GM21528 (cell line): ENCODE results near the gene ANKRD28.
"Not testable (repeated sequence)": the region's sequence is repeated elsewhere in the genome, so short reads cannot be mapped to it uniquely, and the experiment has no call there.

Experiments
- ATAC-seq: cut with Tn5 transposase; IDR thresholded peaks from one replicate; pipeline ENCODE4 v1.9.1; 2021; ENCODE audit warnings: mild to moderate bottlenecking, moderate library complexity; ENCODE audit not compliant: unreplicated experiment, low FRiP score

Gene ANKRD28

DNA sequence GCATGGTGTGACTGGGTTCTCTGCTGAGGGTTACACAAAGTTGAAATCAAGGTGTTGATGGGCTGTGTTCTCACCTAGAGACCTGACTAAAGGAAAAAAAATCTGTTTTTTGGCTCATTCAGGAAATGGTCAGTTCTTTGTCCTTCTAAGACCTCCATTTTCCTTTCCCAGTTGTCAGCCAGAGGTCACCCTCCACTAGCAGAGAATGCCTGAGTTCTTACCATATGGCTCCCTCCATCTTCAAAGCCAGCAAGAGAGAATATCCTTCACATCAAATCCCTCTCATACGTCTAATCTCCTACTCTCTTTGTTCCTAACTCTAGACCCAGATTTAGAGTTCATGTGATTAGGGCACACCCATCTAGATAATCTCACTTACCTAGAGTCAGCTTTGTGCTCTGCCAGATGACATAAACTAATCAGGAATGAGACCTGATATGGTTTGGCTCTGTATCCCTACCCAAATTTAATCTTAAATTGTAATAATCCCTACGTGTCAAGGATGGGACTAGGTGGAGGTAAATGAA is 19.4 kb downstream of the ANKRD28 start:
- no peak for ATAC-seq

DNA sequence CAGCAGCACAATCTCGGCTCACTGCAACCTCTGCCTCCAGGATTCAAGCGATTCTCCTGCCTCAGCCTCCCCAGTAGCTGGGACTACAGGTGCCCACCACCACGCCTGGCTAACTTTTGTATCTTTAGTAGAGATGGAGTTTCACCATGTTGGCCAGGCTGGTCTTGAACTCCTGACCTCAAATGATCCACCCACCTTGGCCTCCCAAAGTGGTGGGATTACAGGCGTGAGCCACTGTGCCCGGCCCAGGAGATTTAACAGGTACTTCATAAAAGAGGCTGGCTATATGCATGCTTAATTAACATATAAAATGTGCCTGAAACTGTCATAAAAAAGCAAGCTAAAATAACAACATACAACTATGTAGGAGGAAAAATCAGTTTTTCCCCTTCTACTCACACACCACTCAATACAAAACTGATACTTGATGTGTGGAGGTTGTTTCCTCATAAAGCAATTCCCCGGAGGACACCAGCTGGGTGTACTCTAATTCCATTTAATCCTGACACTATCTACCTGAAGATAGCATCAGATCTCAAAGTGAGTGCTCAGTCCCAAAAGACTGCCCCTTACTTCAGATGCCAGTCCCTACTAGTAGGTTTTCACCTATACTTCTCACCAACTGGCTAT is 22.7 kb downstream of the ANKRD28 start:
- not testable (repeated sequence) for ATAC-seq

DNA sequence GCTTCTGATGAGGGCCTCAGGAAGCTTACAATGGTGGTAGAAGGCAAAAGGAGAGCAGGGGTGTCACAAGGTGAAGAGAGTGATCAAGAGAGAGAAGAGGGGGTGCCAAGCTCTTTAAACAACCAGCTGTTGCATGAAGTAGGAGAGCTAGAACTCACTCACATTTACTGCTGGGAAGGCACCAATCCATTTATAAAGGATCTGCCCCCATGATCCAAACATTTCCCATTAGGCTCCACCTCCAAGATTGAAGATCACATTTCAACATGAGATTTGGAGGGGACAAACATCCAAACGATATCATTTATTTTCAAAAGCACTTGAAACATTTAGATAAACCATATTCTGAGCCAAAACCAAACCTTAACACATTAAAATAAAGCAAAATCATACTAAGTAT is 26.3 kb downstream of the ANKRD28 start:
- ATAC-seq: no peak

DNA sequence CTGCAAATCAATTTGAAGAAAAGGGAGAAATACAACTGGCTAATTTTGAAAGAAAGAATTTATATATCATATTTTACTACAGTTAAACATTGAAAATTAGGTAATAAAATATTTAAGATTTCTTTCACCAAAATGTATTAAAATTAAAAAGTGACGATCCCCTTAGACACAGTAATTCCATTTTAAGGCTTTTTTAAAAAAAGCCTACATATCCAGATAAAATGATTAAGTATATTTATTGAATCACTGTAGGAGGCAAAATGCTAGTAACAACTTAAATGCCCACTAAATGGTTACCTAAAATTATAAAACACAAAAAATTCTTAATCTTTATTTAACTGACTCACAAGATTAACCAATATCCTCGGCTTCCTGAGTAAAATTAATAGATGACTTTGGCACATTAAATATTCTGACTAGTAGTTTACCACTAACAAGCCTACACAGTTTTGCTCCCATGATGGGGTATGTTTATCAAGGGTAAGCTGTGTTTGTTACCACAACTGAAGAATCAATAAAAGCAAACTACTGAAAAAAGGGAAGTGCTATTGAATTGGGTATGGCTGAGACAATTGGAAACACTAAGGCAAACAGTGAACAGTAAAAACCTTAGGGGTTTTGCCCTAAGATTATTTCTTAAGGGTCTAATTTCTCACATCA is 28.4 kb downstream of the ANKRD28 start:
- ATAC-seq: no peak

DNA sequence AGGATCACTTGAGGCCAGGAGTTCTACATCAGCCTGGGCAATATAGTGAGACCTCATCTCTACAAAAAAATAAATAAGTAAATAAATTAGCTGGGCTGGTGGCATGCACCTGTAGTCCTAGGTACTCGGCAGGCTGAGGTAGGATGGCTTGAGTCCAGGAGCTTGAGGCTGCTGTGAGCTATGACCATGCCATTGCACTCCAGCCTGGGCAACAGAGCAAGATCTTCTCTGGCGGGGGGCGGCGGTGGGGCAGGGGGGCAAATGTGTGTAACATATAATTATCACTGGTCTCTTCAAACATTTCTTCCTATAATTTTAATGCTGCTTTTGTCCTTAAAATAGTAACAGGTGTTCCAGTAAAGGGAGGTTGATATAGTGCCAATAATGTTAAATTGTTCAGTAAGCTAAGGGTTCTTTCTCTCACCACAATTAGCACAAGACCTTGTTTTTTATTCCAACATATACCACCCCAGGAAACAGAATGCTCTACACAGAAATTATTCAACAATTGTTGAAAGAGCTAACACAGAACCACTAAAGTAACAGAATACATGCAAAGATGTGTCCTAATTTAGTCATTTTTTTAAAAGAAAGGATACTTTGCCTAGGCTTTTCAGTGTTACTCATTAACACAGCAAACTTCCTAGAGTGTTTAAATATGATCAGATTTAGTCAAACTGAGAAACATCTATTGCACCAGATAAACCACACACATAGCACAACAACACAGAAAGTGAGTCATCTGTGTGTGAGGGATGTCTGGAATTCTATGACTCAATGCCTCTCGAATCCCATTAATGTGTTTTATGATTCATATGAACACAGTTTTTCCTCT is 29.1 kb downstream of the ANKRD28 start:
- peak; percentile 82 for ATAC-seq

DNA sequence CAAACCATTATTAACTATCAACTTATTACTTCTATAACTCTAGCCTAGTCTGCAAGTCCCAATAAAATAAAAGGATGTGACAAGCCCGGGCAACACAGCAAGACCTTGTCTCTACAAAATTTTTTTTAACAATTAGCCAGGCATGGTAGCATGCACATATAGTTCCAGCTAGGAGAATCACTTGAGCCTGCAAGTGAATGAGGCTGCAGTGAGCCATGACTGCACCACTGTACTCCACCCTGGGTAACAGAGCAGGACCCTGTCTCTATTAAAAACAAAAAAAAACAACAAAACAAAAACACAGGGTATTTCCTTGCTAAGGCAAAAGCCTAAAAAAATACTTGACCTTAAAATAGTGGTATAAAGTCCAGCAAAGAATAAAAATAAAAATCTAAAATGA is 31.4 kb downstream of the ANKRD28 start:
- no peak for ATAC-seq

DNA sequence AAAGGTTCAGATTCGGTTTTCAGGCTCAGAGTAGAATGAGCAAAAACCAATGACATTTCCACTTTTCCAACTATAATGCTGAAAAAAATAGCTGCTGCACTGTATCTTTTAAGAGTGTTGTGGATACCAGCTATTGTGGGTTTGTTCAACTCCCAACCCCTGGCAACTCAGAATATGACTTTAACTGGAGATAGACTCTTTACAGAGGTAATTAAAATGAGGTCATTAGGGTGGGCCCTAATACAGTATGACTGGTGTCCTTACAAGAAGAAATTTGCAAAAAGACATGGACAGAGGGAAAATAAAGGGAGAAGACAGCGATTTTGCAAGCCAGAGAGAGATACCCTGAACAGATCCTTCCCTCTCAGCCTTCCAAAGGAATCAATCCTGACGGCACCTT is 39.5 kb downstream of the ANKRD28 start:
- ATAC-seq: no peak

DNA sequence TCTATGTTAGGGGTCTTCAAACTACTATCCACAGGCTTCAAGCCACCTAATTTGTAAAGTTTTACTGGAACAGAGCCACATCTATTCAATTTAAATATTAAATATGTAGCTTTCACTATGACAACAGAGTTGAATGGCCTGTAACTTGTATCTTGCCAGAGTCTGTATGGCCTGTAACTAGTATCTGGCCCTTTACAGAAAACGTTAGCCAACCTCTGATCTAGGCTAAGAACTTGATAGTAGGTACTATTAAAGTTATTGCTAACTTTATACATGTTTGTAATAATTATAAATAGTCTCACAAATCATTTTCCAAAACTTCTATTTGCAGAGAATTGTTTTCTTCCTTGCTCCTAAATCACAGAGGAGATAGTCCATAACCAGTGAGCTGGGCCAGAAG is 40.0 kb downstream of the ANKRD28 start:
- ATAC-seq: no peak

DNA sequence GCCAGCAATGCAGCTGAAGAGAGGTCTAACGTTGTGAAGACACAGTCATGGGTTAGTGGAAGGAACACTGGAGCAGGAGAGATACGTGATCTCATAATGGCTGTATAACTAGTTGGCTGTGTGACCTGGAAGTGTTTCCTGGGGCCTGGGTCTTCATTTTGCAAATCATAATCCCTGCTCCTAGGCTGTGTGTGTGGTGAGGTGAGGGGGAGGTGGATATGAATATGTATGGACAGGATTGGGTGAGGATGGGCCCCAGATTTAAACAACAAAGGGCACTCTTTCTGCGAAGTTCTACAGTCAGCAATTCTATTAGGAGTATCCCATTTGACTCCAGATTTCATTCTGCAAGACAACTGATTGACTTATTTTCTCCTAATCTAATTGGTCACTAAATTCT is 41.3 kb downstream of the ANKRD28 start:
- ATAC-seq: no peak

DNA sequence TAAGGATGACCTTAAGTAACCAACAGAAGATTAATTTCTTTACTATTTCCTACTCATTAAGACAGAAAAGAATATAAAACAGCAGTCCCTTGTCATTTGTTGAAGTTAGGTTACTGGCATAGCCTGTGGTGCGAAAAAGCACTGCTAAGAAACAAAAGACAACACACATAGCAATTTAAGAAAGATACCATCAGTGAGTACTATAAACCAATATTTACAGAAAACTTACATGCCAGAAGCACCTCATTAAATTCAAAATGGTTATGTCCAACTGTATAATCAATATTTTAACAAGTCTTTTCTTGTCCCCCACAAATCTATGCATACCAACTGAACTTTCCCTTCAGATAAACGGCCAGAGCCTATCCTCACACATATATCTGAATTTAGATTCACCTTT is 42.0 kb downstream of the ANKRD28 start:
- no peak for ATAC-seq

DNA sequence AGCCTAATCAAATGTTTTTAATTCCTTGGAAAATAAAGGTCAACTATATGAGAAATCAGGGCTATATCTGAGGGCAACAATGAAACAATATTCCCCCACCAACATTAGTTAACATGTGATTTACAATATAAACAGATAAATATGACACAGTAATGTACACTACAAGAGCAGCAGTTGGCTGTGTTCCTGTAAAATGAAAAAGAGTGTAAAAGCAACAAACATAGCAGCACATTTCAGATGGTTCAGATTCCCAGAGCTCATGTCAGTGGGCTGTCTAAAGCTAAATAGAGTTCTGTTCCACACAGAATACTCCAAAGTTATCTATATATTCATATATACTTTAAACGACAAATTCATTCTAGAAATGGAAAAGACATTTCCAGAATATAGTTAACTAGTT is 42.6 kb downstream of the ANKRD28 start:
- ATAC-seq: no peak

DNA sequence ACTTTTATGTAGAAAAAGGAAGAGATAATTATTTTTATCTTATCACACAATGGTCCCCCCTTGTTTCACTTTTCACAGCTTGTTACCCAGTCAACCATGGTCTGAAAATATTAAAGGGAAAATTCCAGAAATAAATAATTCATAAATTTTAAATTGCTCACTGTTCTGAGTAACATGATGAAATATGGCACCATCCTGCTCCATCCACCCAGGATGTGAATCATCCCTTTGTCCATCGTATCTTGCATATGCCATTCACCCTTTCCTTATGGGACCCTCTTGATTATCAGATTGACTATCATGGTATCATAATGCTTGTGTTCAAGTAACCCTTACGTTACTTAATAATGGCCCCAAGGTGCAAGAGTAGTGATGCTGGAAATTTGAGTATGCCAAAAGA is 43.7 kb downstream of the ANKRD28 start:
- ATAC-seq: no peak

DNA sequence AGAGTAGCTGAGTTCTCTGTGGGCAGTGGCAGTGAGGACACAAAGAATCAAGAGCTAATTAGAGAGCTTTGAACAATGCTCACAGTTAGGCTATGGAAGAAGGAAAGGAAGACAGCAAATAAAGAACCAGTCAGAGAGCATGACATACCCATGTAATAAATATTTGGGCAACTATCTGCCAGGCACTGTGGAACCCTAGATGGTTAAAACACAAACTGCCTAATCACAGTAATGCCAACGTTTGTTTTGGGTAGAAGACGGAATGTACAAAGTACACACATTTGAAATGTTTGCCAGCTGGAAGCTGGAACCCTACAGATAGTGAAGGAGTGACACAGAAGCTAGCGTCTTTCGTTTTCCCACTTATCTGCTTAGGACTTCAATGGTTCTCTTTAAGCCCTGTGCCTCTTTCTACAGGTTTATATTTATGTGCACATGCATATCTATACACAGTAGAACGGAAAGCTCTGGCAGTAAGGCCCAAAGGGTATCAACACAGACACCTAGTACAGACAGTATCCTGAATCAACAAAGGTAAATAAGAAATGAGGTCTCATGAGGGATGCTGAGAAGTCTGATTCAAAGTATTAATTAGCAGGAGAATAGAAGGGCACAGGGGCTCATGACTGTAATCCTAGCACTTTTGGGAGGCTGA is 44.6 kb downstream of the ANKRD28 start:
- ATAC-seq: no peak

DNA sequence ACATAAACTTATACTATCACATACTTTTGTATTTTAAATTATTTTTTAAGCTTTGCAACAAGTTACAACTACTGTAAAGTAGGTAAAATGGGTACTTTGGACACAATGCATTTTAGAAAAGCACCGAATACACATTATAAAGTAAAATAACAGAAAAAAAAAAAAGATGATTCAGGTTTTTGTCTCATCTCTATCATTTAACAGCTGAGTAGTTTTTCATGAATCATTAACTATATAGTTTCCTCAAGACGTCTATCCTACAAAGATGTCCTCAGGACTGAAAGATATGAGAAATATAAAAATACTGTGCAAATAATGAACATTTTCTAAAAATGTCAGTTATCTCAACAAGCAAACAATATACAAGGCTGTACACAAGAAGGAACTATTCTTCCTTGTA is 46.9 kb downstream of the ANKRD28 start:
- ATAC-seq: no peak

DNA sequence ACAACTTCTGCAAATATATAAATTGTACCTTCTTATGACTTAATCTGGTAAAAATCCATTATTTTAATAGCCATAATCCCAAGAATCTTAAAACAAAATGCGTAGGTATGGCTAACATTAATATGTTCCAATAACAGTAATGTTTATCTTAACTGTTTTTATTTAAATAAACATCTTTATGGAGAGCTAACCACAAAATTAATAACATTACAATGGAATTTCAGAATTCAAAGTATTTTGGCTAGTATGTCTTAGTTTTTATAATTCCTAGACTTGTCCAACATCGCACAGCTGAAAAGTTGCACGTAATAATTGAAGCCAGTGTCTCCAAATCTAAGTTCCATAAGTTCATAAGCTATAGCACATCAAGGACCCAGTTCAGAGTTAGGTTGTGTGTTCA is 47.6 kb downstream of the ANKRD28 start:
- ATAC-seq: no peak

DNA sequence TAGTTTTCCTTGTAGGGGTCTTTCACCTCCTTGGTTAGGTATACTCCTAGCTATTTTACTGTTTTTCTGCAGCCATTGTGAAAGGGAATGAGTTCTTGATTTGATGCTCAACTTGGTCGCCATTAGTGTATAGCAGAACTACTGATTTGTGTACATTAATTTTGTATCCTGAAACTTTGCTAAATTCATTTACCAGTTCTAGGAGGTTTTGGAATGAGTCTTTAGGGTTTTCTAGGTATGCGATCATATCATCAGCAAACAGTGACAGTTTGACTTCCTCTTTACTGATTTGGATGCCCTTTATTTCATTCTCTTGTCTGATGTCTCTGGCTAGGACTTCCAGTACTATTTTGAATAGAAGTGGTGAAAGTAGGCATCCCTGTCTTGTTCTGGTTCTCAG is 51.9 kb downstream of the ANKRD28 start:
- ATAC-seq: not testable (repeated sequence)

DNA sequence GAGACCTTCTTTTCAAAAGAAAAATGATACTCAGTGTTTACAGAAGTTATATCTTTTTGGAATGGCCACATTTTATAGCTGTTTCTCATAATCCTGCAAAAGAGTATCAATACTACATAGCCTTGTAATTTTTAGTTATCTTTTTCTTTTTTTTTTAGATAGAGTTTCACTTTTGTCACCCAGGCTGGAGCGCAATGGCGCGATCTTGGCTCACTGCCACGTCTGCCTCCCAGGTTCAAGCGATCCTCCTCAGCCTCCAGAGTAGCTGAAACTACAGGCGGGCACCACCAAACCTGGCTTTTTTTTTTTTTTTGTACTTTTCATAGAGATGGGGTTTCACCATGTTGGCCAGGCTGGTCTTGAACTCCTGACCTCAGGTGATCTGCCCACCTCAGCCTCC is 53.6 kb downstream of the ANKRD28 start:
- ATAC-seq: no peak

DNA sequence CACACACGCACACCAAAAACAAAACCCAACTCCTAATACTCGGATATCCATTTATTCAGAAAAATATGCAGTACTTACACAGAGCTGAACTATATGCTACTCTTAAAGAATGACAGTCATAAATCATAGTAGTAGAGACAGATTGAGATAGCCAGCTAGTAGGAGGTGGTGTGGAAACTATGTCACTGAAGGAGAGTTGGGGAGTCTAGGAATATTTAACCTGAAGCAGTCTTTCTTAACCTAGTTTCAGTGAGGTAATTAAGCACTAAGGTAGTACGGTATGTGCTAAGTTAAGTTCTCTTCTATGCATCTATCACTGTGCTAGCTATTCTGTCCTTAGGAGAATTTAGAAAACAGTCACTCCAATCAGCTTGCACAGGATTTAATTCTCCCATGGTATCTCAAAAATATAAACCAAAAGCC is 54.2 kb downstream of the ANKRD28 start:
- no peak for ATAC-seq

DNA sequence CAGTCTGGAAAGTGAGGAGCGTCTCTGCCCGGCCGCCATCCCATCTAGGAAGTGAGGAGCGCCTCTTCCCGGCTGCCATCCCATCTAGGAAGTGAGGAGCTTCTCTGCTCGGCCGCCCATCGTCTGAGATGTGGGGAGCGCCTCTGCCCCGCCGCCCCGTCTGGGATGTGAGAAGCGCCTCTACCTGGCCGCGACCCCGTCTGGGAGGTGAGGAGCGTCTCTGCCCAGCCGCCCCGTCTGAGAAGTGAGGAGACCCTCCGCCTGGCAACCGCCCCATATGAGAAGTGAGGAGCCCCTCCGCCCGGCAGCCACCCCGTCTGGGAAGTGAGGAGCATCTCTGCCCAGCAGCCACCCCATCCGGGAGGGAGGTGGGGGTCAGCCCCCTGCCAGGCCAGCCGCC is 55.5 kb downstream of the ANKRD28 start:
- not testable (repeated sequence) for ATAC-seq

DNA sequence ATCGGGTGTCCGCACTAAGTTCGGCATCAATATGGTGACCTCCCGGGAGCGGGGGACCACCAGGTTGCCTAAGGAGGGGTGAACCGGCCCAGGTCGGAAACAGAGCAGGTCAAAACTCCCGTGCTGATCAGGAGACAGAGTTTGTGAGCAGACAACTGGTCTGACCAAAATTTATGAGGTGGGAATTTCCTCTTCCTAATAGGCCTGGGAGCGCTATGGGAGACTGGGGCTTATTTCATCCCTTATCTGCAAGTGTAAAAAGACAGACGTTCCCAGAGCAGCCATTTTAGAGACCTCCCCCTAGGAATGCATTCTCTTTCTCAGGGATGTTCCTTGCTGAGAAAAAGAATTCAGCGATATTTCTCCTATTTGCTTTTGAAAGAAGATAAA is 59.2 kb downstream of the ANKRD28 start:
- ATAC-seq: not testable (repeated sequence)

DNA sequence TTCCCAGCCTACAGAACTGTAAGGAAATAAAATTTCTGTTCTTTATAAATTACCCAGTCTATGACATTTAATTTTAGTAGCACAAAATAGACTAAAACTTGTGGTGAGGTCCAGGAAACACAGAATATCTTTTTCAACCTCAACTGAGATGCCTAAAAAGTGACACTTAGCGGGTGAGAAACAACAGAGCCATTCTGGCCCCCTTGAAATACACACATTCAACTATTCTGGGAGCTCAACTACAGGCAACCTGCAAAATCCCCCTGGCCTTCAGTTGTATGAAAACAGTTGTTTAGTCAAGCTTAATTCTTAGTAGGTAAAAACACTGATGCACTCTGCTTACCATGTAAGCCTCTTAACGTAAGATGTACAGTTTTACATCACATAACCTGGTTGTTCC is 66.8 kb downstream of the ANKRD28 start:
- no peak for ATAC-seq
